GM18870 (cell line): Measurements from ENCODE around the gene MX2.

Experiments
- ATAC-seq: cut with Tn5 transposase; IDR thresholded peaks from one replicate; pipeline ENCODE4 v1.9.1; 2021; ENCODE audit warnings: moderate library complexity; ENCODE audit not compliant: unreplicated experiment

The MX2 gene

DNA sequence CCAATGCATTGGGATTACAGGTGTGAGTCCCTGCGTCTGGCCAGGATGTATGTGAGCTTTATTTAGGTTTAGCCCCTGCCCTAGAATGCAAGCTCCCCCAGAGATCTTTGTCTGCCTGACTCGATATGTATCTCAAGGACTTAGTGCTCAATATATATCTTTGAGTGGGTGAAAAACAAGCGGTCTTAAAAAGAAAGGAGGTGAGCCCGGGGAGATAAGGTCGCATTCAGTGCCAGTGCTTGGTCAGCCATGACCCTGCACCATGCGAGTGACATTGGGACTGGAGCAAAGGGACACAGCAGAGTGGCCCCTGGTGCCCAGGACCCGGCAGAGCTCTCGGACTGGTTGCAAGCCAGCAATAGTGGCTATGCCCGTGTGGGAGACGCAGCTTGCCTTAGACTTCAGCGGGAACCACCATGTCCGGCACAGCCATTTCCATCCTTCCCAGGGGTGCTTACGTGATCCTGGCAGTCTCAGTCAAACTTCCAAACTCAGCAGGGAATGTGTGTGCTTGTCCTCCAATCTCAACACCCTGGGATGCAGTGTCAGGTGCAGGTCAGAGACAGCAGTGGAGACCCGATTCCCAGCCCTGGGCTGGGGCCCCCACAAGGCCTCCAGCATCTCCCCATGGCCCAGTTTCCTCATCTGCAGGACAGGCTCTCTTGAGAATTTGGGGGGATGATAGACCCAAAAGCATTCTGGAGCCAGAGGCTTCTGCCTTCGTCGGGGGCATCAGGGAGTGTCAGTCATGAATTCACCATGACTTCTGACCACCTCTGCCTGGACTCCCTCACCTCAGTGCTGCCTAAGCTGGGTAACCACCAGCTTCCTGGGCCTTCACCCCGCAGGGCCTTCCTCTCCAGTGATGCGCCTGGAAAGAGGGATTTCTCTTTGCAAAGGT is 1.8 kb downstream of the MX2 start:
- no peak for ATAC-seq

DNA sequence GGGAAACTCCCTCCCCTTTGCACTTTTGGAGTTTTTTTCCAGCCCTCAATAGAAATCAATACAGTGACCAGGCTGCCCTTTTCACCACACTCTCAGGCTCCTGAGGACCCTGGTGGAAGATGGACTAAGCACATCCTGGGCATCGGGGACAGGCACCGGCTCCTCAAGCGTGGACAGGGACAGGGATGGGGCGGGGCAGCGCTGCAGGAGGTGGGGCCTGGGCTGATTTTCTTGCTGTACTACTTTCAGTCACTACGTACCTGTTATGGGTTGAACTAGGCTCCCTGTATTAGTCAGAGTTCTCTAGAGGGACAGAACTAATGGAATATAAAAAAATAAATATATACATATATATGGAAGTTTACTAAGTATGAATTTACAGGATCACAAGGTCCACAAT is 2.5 kb downstream of the MX2 start:
- no peak for ATAC-seq

DNA sequence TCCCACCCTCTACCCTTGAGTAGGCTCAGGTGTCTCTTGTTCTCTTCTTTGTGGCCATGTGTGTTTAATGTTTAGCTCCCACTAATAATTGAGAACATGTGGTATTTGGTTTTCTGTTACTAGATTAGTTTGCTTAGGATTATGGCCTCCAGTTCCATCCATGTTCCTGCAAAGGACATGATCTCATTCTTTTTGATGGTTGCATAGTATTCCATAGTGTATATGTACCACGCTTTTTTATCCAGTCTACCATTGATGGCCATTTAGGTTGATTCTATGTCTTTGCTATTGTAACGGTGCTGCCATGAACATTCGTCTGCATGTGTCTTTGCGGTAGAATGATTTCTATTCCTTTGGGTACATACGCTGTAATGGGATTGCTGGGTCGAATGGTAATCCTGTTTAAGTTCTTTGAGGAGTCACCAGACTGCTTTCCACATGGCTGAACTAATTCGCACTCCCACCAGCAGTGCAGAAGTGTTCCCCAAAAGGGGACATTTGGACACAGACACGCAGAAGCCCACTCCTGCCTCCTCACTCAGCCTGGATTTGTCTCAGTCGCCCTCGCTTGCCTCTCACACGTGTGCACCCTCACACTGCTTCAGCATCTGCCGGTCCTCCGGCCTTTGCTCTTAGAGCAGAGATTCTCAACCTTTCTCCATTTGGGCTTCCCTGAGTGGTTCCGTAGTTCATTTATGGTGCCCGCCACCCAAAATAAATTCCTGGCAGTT is 3.7 kb downstream of the MX2 start:
- no peak for ATAC-seq

DNA sequence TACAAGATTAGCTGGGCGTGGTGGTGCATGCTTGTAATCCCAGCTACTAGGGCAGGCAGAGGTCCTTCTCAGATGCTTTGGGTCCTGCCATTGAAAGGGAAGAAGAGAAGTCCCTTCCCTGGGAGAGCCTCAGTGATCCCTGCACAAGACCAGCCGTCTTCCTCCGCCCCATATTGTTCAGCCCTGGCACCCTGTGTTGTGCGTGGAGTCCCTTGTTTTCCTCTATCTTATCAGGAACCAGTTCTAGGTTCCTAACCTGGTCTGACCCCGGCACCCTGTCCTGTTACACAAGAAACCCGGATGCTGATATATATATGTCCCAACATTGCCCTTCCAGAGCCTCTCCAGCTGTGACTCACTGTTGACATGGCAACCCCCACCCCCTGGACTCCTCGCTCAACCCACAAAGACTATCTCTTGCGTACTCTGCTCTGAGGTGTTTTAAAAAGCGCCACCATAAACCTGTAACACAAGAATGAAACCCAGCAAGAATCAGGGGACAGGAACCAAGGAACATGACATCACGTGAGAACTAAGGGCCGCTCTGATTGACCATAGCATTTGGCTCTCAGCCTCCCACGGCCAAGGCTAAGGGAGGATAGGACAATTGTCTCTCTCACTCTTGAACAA is 4.8 kb downstream of the MX2 start:
- ATAC-seq: no peak

DNA sequence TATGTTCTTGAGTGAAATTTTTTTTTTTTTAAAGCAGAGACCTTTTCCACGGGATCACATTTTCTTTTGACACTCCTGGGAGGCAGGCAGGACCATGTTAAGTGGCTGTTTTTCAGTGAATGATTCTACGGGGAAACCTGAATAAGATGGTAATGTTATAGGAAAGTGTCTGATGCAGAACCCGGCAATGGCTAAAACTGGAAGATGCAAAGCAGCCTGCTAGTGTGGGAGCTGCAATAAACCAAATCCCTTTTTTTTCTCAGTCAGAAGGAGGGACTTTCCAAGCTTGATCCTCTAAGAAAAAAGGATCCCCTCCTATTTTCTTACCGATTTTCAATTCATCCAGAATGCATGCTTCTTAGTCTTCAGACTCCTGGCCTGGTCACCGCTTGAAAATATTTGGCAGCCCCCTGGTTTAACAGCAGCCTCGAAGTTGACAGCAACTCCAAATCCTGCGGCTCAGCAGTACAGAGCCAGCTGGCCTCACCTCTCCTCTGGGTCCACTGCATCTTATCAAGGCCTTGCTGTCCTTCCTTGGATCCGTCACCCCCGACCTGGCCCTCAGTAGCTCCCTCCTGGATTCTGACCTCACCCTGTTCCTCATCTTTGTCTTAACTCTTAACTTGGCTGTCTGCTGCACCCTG is 5.6 kb downstream of the MX2 start:
- ATAC-seq: no peak

DNA sequence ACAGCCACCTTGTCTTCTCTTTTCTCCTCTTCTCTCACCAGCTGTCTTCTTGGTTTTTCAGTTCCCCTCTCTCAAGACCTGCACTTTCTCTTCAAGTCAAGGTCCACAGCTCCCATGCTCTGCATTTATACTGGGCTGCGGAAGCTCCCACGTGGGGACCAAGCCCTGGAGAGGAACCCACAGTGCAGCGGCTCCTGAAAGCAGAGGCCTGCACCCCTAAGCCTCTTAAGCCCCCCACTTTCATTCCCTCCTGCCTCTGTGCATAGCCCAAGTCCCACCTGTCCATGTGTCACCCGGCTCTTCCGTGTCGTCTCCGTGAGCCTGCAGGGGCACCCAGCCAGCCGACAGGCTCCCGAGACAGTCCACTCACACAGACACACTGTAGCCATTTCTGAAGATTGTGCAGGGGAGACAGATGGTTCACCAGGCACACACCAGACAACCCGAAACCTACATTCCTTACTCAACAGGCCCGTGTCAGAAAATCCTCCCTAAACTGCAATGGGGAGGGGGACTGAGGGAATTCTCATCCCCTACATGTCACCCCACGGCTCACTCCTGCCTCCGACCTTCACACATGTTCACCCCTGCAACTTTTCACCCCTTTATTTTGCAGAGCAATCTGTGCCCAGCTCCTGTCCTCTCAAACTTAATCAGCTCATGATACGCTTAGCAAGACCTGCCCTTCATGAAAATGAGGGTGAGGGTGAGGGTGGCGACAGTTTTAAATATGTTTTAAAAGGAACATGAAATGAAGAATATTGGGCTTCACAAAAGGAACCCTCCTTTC is 6.3 kb downstream of the MX2 start:
- ATAC-seq: peak; percentile 48

DNA sequence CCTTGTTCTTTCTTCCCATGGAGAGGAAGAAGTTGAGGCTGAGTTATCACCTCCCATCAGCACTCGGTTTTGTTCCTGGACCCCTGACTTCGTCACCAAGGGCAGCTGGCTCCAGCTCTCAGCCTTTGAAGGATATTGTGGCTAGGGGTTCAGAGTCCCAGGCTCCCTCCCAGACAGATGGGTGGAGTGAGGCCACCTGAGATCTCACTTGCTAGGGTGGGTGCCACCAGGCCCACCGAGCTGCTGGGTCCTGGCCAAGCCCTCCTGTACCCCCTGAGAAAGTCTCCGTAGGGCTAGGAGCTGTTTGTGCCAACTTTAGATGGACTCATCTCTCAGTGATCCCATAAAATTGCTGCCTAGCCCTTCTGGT is 6.9 kb downstream of the MX2 start:
- no peak for ATAC-seq

DNA sequence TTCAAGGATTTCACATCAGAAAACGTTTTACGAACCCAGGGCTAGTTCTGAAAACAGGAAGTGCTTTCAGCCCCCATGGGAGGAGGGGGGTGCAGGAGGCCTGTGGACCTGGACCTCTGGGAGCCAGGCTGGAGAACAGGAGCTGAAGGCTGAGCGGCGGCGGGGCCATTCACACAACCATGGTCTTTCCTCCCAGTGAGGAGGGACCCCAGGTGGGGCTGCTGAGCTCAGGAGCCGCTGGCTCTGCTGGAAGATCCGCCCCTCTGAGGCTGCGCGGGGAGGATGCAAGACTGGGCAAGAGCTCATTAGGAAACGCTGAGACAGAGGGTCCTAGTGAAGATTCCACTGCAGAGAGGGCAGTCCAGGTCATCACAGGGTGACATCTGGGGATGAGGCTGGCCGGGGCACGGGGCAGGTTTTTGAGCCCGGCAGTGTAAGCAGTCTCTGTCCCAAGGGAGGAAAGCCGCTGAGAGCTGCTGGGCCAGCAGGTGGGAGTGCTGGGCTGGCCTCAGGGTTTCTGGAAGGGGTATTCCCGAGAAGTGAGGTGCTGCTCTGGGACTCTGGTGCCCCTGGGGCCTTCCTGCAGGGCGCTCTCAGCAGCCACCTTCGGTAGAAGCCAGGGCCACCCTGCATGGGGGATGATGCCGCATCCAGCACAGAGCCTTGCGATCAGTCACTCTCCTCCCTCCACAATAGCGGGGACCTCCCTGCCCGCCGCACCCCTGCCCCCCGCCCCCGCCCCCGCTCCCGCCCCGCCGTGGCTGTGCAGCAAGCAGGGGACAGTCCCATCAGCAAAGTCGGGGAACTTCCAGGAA is 7.5 kb downstream of the MX2 start:
- ATAC-seq: no peak

DNA sequence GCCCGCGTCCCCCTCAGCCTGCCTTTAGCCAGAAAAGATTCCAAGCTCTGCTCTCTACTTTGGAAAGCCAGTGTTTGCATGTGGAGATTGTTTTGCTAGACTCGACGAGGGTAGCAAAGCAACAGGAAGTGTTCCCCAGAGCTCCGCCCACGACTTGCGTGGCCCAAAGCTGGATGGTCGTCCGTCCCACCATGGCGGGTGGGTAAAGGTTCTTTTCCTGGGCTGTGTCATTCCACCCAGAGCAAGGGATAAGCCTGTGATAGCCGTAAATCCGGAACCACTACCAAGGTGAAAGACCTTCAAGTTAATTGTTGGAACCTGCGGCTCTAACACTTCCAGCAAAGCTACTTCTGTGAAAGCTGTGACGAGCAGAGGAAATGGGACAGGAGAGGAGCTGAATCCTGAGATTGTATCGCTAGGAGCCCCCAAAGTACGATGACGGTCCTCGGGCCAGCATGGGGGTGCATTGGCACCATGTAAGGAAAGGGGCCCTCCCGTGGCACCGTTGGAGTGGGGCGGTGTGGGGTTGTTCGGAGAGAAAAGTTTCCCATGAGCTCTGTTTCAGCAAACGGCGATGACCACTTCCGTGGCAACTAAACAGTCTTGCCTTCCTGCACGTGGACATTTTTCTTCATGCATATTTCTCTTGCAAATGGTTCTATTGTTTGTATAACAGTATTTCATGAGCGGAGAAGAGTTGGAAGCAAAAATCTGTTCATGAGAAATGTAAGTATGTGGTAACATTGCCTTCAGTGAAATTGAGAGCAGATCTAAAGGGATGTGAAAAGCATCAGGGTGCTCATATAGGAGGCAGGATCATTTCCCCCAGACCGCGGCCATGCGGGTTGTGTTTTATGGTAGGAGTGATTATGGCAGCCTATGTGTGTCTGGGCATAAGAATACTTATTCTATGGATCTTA is 8.4 kb downstream of the MX2 start:
- ATAC-seq: no peak

DNA sequence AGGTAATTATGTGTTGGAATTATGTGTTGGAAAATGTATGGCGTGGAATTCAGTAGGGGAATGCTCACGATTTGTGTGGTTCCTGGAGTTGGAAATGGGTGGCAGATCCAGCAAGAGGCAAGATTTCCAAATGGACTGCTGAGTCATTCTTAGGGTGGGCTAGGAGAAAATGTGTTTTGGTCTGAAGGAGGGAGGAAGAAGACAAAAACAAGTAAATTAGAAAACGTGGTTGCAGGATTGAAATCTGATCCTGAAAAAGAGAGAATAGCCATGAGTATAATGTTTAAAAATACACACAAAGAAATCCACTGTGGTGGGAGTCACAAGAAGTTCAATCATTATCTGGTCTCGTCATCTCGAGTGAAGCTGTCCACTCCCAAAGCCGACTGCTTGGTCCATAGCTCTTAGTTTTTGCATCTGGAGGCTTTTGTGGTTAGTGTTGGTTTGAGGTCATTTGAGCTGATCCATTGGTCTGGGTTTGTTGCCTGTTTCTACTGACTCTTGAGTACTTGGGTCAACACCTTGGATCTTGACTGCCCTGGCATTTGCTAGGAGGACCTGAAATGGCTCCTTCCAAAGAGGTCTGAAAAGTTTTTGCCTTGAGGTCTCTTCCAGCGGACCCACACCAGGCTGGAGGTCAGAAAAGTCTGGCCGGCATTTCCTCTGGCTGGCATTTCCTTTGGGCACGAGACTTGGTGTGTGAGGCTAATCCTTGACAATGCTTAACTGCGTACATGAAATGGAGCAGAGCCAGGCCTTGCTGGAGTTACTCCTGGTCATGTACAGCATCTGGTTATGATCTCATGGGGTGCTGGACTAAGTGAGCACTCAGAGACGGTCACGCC is 9.2 kb downstream of the MX2 start:
- no peak for ATAC-seq

DNA sequence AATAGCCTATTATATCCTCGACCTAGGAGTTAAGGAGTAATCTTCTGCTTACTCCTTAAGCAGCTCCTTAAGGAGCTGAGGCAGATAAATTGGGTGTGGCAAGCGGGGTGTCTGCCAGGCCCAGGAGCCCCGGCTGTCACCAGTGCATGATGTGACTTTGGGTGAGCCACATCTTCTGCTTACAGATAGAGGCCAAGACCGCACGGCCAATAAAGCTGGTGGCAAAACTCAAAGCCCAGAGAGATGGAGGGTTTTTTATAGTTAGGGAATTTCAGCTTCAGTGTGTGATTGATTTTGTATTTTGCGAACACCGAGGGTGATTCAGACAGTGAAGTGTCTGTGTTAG is 9.8 kb downstream of the MX2 start:
- no peak for ATAC-seq

DNA sequence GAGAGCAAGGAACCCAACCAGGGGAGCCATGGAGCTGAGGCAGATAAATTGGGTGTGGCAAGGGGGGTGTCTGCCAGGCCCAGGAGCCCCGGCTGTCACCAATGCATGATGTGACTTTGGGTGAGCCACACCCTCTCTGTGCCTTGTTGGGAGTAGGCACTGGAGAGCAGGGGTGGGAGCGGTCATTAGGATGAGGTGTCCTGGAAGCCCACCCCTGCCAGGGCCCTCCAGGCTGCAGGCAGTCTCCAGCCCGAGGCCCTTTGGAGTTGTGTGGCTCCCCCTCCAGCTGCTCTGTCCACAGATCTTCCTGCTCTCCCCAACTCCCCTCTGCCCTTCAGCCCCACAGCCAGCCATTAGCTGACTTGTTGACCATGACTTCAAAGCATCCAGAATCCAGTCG is 11.4 kb downstream of the MX2 start:
- no peak for ATAC-seq

DNA sequence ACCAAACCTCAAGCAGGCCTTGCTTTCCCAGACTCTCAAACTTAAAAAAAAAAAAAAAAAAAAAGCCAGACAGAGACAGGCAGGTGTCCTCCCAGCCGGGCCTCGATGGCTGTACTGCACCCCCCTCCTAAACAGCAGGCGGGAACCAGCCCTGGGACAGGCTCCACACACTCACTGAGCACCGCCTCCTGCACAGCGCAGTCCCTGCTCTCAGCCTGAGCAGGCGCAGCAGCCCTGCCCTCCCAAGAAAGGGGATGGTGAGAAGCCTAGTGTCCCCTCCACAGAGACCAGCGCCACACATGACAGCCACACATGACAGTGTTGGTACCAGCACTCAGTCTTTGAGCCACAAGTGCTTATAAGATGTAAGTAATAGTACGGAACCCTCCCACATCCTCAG is 11.9 kb downstream of the MX2 start:
- no peak for ATAC-seq

DNA sequence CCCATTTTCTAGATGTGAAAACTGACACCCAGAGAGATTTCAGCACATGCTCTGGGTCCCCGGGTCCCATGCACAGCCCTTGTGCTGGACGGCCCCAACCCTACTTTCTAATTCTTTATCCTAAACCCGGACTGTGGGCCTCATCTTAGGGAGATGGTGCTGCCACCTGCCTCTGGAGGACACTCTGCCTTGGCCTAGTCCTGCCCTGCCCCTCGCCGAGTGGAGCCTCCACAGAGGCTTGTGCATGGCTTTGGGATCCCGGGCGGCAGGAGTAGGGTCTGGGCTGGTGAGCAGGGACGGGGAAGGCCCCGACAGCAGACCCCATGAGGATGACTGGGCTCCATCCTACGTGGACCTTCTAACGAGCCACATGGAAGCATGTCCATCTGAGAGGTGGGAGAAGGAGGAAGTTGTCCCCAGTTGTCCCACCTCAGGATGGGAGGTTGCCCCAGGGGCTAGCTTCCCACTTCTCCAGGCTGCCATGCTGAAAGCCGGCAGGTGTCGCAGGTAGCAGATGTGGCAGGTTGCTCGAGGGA is 12.4 kb downstream of the MX2 start:
- ATAC-seq: no peak

DNA sequence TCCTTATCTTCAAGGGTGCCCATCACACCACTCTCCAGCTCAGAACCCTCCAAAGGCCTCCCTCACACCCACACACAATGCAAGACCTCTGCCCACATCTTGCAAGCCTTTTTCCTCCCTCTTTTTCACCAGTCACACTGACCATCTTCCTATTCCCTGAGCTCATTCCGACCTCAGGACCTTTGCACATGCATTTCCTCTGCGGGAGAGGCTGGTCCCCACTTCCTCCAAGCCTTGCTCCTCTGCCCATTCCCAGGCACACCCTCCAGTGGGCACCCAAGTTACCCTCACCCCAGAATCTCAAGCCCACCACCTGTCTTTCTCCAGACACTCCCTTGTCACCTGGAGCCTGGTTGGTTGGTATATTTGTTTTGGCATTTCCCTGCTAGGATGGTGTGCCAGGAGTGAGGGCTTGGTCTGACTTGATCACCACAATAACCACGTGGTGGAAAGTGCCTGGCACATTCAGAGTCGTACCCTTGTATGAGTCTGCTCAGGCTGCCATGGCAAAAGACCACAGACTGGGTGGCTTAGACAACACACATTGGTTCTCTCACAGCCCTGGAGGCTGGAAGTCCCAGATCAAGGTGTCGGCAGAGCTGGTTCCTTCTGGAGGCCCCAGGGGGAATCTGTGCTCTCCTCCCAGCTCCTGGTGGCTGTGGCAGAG is 13.2 kb downstream of the MX2 start:
- no peak for ATAC-seq

DNA sequence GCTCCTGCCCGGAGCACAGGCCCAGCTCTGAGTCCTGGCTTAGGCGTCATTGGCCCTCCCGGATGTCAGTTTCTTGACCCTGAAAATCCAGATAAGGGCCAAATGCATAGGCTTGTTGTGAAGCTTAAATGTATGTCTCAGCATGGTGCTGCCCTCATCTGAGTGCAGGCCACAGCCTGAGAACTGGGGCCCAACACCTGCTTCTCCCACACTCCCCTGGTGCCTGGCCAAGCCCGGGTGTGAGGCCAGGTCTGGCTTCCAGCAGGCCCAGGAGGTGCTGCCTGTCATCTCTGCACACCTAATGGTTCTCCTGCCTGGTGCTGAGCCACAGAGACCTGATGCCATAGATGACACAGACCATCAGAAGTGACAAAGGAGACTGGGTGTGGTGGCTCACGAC is 14.0 kb downstream of the MX2 start:
- ATAC-seq: no peak

DNA sequence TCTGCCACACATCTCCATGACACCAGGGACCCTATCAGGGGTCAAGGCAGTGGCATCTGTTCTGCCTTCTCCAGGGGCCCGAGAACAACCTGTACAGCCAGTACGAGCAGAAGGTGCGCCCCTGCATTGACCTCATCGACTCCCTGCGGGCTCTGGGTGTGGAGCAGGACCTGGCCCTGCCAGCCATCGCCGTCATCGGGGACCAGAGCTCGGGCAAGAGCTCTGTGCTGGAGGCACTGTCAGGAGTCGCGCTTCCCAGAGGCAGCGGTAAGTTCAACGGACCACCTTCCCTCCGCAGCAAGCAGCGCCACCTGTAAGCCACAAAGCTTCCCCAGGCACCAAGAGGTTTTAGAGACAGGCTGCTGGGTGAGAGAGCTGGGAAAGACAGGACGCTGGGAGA is 15.9 kb downstream of the MX2 start:
- no peak for ATAC-seq
